ENCODE measurements around the gene CD44. TPM values are rescaled to one million over a fixed set of nuclear protein-coding genes. Genes with fewer than 3 reads are reported as not detected.

The CD44 gene
- polyA plus RNA-seq, 1 of the 3 experiments (the other 2 are of a cell fraction): 457 TPM

- TF ChIP-seq TAF1 (IDR thresholded peaks at IDR 0.05; ENCODE audit: borderline replicate concordance, low read depth, low read length) (no peak), RXRA (IDR thresholded peaks at IDR 0.05; ENCODE audit: borderline replicate concordance, low read depth) (no peak), YY1 (IDR thresholded peaks at IDR 0.05; ENCODE audit: low read depth) (no peak), EP300 (IDR thresholded peaks at IDR 0.05; ENCODE audit: borderline replicate concordance in 1 of 2, low read depth in 1 of 2, low read length in 1 of 2) (no peak), SIN3A (IDR thresholded peaks at IDR 0.05; ENCODE audit: borderline replicate concordance, low read depth, low read length) (no peak), MXI1 (IDR thresholded peaks at IDR 0.05; ENCODE audit: low read depth, low read length) (no peak), ELF1 (IDR thresholded peaks at IDR 0.05) (no peak), JUND (IDR thresholded peaks at IDR 0.05) (no peak), FOXJ3 (CRISPR knock-in tag; IDR thresholded peaks at IDR 0.05) (no peak), TEAD4 (IDR thresholded peaks at IDR 0.05; ENCODE audit: borderline replicate concordance, insufficient read depth) (no peak), FOXM1 (IDR thresholded peaks at IDR 0.05; ENCODE audit: low read depth) (no peak), NRF1 (IDR thresholded peaks at IDR 0.05; ENCODE audit: low read depth, low read length) (no peak), USF2 (IDR thresholded peaks at IDR 0.05; ENCODE audit: borderline replicate concordance, low read depth, low read length) (no peak), FOSL2 (IDR thresholded peaks at IDR 0.05; ENCODE audit: borderline replicate concordance, low read depth) (no peak), CHD2 (IDR thresholded peaks at IDR 0.05; ENCODE audit: low read length, partially characterized antibody) (no peak), CTCF (IDR thresholded peaks at IDR 0.05) (no peak)
- TF ChIP-seq, protein P1, sequence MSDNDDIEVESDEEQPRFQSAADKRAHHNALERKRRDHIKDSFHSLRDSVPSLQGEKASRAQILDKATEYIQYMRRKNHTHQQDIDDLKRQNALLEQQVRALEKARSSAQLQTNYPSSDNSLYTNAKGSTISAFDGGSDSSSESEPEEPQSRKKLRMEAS (IDR thresholded peaks at IDR 0.05; ENCODE audit: low read depth): no peak
- TF ChIP-seq, protein P2, sequence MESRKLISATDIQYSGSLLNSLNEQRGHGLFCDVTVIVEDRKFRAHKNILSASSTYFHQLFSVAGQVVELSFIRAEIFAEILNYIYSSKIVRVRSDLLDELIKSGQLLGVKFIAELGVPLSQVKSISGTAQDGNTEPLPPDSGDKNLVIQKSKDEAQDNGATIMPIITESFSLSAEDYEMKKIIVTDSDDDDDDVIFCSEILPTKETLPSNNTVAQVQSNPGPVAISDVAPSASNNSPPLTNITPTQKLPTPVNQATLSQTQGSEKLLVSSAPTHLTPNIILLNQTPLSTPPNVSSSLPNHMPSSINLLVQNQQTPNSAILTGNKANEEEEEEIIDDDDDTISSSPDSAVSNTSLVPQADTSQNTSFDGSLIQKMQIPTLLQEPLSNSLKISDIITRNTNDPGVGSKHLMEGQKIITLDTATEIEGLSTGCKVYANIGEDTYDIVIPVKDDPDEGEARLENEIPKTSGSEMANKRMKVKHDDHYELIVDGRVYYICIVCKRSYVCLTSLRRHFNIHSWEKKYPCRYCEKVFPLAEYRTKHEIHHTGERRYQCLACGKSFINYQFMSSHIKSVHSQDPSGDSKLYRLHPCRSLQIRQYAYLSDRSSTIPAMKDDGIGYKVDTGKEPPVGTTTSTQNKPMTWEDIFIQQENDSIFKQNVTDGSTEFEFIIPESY (IDR thresholded peaks at IDR 0.05; ENCODE audit: borderline replicate concordance, low read depth): no peak
- H3F3A ChIP-seq (replicated peaks; ENCODE audit: insufficient read depth): peaks cover 32% of the 10 kb centered on the region
- CTCF ChIA-PET: interaction anchor here (1.4 kb wide), 1 partner anchor 8 kb away, joined by 3 read pairs; no protein-coding TSS in a partner anchor
- H2AFZ ChIP-seq (ENCODE audit: low read depth): no peak overlapping the region
- POLR2A ChIA-PET: no interaction called here
- no peak overlapping the region for H3K4me2 ChIP-seq
- peaks cover 0 to 45% of the 10 kb centered on the region in 2 experiments for H3K36me3 ChIP-seq (replicated peaks in 1 of 2; ENCODE audit: control insufficient read depth in 1 of 2, insufficient read depth in 2 of 2, low read length in 1 of 2)
- DNase-seq: no peak
- H3K9me3 ChIP-seq: no peaks in the 10 kb centered on the region
- H3K4me1 ChIP-seq (ENCODE audit: control insufficient read depth in 1 of 2, insufficient read depth in 2 of 2, low read depth in 1 of 2, low read length in 1 of 2): peaks cover 5 to 47% of the 10 kb centered on the region in 2 experiments; a peak in 3 of 4 replicates
- H3K4me3 ChIP-seq (ENCODE audit: low read depth in 2 of 2, low read length in 1 of 2): no peak overlapping the region
- H3K27ac ChIP-seq (ENCODE audit: low read depth in 2 of 2, low read length in 1 of 2): no peak overlapping the region
- peaks cover 100% of the 10 kb centered on the region for H3K79me2 ChIP-seq (ENCODE audit: insufficient read depth)
- H3K9me2 ChIP-seq: no peaks in the 10 kb centered on the region
- 93% methylated on average over 5 of the region's 5 CpGs for WGBS (ENCODE audit: low lambda C conversion rate)
- H4K20me1 ChIP-seq (ENCODE audit: insufficient read depth): peaks cover 96% of the 10 kb centered on the region
- no peak overlapping the region for H3K9ac ChIP-seq
- H3K27me3 ChIP-seq (ENCODE audit: insufficient read depth): no peaks in the 10 kb centered on the region
Observed at GRCh38 chr11:35148163-35148837, 9.3 kb downstream of the CD44 start.
